Stimulated activated CD4-positive, alpha-beta T cell treated with anti-CD3 and anti-CD28 coated beads, Interleukin-15, amount 100 ng/mL, for 48 hours (primary cell): ENCODE data around the gene CRABP1.
"Not testable (repeated sequence)": the region's sequence is repeated elsewhere in the genome, so short reads cannot be mapped to it uniquely, and the experiment has no call there.

Experiments
- DNase-seq, 2 donors: peaks; one replicate each; pipeline ENCODE4 v3.0.0-alpha.2; 2020; ENCODE audit warnings: low read depth in 2 of 2

The CRABP1 gene

GRCh38 chr15:78374436-78375393, 34.6 kb downstream of the CRABP1 start:
- DNase-seq: no peak

- DNase-seq: not testable (repeated sequence)
Observed at GRCh38 chr15:78380143-78380542, 40.0 kb downstream of the CRABP1 start.

- no peak for DNase-seq
Observed at GRCh38 chr15:78382114-78382880, 42.1 kb downstream of the CRABP1 start.

DNA sequence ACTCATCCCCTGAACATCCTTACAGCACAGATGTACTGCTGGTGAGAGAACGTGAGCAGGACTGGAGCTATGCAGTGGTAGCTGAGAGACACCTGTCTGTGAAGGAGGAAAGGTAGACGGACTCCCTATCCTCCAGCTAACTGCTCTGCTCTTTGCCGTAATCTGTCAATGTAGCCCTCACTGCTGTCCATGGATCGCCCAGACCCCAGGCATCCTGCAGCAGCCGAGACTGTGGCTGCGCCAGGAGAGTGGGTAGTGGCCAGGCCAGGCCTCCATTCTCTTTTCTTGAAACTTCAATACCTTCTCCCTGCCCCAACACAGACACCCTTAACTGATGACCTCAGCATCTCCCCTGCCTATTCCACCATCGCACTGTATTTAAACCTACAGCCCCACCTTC, 44.5 kb downstream of the CRABP1 start:
- no peak for DNase-seq

- DNase-seq: no peak
Observed at GRCh38 chr15:78387246-78388037, 47.3 kb downstream of the CRABP1 start.

GRCh38 chr15:78388865-78389264, 48.7 kb downstream of the CRABP1 start:
- DNase-seq: no peak

GRCh38 chr15:78389322-78389721, 49.2 kb downstream of the CRABP1 start:
- DNase-seq: no peak

DNA sequence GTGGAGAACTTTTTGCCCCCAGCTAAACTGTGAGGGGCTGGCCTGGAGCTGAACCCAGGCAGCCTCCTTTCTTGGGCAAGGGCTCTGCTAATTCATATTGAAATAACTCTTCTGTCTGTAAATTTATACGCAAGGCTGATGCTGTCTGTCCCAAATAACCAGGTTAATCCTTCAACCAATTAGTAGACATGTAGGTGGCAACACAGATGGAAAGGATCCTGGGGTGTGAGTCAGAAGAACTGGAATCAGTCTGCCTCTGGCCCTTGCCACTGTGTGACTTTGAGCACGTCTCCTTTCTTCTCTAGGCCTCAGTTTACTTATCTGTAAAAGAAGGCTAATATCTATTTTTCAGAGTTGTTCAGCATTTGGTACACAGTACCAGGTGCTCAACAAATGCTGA, 49.6 kb downstream of the CRABP1 start:
- DNase-seq: no peak

- no peak for DNase-seq
Observed at GRCh38 chr15:78390242-78390641, 50.1 kb downstream of the CRABP1 start.

DNA sequence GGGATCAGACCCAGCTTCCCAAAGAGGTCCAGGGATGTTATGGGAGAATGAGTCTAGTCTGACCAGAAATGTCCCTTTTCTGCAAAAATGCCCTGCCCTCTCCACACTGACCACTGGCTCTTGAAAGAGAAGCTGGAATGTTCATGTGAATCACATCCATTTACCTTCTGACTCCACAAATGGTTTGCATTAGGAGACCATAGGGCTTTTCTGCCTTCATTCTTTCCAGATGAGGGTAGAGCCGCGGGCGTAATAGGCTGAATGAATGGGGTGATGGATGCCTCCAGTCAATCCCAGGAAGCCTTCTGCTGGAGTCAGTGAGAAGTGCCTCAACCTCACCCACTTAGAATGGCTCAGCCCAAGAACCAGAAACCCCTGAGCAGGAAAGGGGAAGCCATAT, 50.7 kb downstream of the CRABP1 start:
- DNase-seq: no peak

GRCh38 chr15:78391781-78392180, 51.6 kb downstream of the CRABP1 start:
- no peak for DNase-seq

GRCh38 chr15:78392430-78392829, 52.3 kb downstream of the CRABP1 start:
- no peak for DNase-seq

DNA sequence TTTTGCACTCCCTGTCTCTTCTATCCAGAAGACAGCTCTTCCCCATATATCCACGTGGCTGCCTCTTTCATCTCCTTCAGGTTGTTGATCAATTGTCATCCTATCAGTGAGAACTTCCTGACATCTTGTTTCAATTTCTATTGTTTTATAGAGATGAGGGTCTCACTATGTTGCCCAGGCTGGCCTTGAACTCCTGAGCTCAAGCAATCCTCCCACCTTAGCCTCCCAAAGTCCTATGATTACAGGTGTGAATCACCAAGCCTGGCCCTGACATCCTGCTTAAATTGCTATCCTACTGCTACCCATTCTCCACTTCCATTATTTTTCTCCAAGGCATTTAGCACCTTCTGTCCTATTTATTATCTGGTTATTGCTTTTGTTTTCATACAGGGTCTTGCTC, 53.0 kb downstream of the CRABP1 start:
- no peak for DNase-seq

DNA sequence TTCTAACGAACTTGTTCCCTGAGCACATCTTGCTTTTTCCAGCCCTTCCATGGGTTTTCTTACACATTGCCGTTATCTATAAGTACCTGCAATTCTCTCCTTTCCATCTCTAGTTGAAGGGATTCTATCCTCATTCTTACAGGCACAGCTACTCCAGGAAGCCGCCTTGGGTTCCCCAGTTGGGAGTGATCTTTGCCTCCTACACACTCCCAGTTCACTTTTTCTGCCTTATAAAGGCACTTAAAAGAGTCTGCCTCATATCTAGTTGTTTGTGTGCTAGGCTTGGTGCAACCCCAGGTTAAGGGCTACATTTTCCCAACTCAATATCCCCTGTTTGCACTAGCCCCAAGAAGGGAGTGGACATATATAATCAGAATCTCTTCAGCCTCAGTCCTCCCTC, 53.9 kb downstream of the CRABP1 start:
- no peak for DNase-seq

DNA sequence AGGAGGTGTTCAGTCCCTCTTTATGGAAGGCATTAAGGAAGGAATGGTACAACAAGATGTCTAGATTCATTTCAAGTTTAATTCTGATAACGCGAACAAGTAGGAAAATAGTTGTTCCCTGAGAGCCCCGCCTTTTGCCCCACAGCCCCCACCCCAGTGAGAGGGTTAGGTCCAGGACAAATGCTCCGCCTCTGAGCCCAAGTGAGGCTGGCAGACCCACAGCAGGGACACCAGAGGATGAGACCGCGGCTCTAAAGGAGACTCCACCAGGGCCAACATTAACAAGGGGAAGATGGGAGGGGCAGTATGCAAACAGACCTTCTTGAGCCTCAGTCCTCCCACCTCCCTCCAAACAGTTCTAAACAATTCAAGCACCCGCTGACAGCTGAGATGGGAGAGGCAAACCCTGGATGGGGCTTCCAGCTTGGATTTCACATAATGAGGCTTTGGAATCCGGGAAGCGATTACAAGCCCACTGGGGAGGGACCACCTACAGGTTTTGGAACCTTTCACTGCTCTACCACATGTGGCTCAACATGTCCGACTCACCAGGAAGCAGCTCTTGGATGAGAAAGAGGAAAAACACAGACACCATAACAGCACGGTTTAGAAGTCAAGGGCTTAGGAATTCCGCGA, 54.9 kb downstream of the CRABP1 start:
- DNase-seq: no peak

- no peak for DNase-seq
Observed at GRCh38 chr15:78396186-78396814, 56.1 kb downstream of the CRABP1 start.

- no peak for DNase-seq
Observed at GRCh38 chr15:78396976-78397375, 56.8 kb downstream of the CRABP1 start.

DNA sequence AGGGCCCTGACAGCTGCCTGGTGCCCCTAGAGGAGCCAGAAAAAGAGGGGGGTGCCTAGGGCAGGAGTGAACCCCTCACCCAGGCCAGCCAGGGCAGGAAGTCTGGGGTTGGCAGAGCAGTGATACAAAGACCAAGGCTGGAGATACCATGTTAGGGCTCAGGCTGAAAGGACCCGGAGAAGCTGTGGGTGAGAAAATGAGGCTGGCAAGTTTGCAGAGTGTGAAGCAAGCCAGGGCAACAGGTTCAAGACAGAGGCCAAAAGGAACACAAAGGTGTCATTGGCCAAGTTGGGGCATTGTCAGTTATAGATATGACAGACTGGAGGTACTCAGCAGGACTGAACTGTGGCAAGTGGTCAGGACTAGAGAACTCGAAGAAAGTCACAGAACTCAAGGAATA, 57.2 kb downstream of the CRABP1 start:
- DNase-seq: no peak
